Measurements from ENCODE around the gene CLDN10. TPM values are rescaled to one million over a fixed set of nuclear protein-coding genes. Genes with fewer than 3 reads are reported as not detected.

The CLDN10 gene
- total RNA-seq, 1 experiment from 2014 or later: 24.7 TPM

DNA sequence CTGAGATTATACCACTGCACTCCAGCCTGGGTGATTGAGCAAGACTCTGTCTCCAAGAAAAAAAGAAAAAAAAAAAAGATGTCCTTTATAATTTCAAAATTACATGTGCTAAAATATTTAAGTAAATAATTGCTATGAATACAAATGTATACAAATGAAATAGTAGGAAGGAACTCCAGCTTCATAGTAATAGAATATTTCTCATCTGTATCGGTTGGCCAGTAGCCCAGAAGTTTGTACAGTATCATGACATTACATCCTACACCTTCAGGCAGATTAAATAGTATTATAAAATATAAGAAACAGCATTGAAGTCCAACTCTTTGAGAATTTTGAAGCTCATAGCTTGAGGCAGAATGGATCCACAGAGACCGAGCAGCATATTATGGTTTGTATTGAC, 36.5 kb upstream of the CLDN10 start (continued):
- TF ChIP-seq IRF2 (CRISPR knock-in tag; IDR thresholded peaks at IDR 0.05; ENCODE audit: borderline replicate concordance, low read depth) (no peak), ZNF671 (CRISPR knock-in tag; IDR thresholded peaks at IDR 0.05) (no peak), NFATC4 (CRISPR knock-in tag; IDR thresholded peaks at IDR 0.05) (no peak), GRHL2 (CRISPR knock-in tag; IDR thresholded peaks at IDR 0.05; ENCODE audit: insufficient replicate concordance, severe bottlenecking) (no peak), KAT7 (CRISPR knock-in tag; IDR thresholded peaks at IDR 0.05; ENCODE audit: borderline replicate concordance) (no peak)
- TF ChIP-seq, protein P1, sequence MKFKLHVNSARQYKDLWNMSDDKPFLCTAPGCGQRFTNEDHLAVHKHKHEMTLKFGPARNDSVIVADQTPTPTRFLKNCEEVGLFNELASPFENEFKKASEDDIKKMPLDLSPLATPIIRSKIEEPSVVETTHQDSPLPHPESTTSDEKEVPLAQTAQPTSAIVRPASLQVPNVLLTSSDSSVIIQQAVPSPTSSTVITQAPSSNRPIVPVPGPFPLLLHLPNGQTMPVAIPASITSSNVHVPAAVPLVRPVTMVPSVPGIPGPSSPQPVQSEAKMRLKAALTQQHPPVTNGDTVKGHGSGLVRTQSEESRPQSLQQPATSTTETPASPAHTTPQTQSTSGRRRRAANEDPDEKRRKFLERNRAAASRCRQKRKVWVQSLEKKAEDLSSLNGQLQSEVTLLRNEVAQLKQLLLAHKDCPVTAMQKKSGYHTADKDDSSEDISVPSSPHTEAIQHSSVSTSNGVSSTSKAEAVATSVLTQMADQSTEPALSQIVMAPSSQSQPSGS (CRISPR knock-in tag; IDR thresholded peaks at IDR 0.05; ENCODE audit: borderline replicate concordance, low read depth): no peak

DNA sequence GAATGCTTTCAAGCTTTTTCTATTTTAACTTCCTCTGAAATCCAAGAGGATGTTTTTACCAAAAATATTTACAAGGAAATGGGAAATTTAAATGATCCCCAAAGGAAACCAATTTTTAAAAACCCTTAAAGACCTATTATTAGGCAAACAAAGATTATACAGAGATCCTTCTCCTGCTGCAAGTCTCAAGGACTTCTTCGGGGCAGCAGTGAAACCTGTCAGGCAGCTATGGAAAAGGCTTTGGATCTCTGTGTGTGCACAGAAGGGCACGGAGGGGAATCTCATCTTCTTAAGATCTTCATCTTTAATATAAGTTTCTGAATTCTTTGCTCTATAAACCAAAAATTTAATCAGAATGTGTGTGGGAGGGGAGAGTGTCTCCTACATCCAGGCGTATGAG, 36.0 kb upstream of the CLDN10 start:
- Mint-ChIP-seq H3K4me3 (no peak overlapping the region), H3K27me3 (ENCODE audit: low read depth) (no peaks in the 10 kb centered on the region), H3K36me3 (no peaks in the 10 kb centered on the region), H3K9me3 (no peaks in the 10 kb centered on the region), H3K4me1 (peaks cover 11% of the 10 kb centered on the region), H3K27ac (no peak overlapping the region)
- DNase-seq (ENCODE audit: low spot score) (no peak), ATAC-seq (no peak)
- ChIA-PET CTCF (no interaction called here), POLR2A (no interaction called here)
- TF ChIP-seq, protein P2, sequence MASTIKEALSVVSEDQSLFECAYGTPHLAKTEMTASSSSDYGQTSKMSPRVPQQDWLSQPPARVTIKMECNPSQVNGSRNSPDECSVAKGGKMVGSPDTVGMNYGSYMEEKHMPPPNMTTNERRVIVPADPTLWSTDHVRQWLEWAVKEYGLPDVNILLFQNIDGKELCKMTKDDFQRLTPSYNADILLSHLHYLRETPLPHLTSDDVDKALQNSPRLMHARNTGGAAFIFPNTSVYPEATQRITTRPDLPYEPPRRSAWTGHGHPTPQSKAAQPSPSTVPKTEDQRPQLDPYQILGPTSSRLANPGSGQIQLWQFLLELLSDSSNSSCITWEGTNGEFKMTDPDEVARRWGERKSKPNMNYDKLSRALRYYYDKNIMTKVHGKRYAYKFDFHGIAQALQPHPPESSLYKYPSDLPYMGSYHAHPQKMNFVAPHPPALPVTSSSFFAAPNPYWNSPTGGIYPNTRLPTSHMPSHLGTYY (CRISPR knock-in tag; IDR thresholded peaks at IDR 0.05): no peak
- TF ChIP-seq, protein P3, sequence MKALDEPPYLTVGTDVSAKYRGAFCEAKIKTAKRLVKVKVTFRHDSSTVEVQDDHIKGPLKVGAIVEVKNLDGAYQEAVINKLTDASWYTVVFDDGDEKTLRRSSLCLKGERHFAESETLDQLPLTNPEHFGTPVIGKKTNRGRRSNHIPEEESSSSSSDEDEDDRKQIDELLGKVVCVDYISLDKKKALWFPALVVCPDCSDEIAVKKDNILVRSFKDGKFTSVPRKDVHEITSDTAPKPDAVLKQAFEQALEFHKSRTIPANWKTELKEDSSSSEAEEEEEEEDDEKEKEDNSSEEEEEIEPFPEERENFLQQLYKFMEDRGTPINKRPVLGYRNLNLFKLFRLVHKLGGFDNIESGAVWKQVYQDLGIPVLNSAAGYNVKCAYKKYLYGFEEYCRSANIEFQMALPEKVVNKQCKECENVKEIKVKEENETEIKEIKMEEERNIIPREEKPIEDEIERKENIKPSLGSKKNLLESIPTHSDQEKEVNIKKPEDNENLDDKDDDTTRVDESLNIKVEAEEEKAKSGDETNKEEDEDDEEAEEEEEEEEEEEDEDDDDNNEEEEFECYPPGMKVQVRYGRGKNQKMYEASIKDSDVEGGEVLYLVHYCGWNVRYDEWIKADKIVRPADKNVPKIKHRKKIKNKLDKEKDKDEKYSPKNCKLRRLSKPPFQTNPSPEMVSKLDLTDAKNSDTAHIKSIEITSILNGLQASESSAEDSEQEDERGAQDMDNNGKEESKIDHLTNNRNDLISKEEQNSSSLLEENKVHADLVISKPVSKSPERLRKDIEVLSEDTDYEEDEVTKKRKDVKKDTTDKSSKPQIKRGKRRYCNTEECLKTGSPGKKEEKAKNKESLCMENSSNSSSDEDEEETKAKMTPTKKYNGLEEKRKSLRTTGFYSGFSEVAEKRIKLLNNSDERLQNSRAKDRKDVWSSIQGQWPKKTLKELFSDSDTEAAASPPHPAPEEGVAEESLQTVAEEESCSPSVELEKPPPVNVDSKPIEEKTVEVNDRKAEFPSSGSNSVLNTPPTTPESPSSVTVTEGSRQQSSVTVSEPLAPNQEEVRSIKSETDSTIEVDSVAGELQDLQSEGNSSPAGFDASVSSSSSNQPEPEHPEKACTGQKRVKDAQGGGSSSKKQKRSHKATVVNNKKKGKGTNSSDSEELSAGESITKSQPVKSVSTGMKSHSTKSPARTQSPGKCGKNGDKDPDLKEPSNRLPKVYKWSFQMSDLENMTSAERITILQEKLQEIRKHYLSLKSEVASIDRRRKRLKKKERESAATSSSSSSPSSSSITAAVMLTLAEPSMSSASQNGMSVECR (CRISPR knock-in tag; IDR thresholded peaks at IDR 0.05; ENCODE audit: borderline replicate concordance): no peak
- TF ChIP-seq, protein P4, sequence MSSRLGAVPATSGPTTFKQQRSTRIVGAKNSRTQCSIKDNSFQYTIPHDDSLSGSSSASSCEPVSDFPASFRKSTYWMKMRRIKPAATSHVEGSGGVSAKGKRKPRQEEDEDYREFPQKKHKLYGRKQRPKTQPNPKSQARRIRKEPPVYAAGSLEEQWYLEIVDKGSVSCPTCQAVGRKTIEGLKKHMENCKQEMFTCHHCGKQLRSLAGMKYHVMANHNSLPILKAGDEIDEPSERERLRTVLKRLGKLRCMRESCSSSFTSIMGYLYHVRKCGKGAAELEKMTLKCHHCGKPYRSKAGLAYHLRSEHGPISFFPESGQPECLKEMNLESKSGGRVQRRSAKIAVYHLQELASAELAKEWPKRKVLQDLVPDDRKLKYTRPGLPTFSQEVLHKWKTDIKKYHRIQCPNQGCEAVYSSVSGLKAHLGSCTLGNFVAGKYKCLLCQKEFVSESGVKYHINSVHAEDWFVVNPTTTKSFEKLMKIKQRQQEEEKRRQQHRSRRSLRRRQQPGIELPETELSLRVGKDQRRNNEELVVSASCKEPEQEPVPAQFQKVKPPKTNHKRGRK (CRISPR knock-in tag; IDR thresholded peaks at IDR 0.05; ENCODE audit: borderline replicate concordance): no peak
- TF ChIP-seq ATF1 (CRISPR knock-in tag; IDR thresholded peaks at IDR 0.05) (no peak), NR2C2 (CRISPR knock-in tag; IDR thresholded peaks at IDR 0.05) (no peak), TCF7 (CRISPR knock-in tag; IDR thresholded peaks at IDR 0.05; ENCODE audit: low read depth) (no peak), ZNF317 (CRISPR knock-in tag; IDR thresholded peaks at IDR 0.05; ENCODE audit: borderline replicate concordance, low read depth) (no peak), NFATC4 (CRISPR knock-in tag; IDR thresholded peaks at IDR 0.05) (no peak), TEAD4 (CRISPR knock-in tag; IDR thresholded peaks at IDR 0.05) (no peak), FOXP1 (CRISPR knock-in tag; IDR thresholded peaks at IDR 0.05; ENCODE audit: borderline replicate concordance) (no peak), JUN (CRISPR knock-in tag; IDR thresholded peaks at IDR 0.05) (no peak)
- TF ChIP-seq, protein P5, sequence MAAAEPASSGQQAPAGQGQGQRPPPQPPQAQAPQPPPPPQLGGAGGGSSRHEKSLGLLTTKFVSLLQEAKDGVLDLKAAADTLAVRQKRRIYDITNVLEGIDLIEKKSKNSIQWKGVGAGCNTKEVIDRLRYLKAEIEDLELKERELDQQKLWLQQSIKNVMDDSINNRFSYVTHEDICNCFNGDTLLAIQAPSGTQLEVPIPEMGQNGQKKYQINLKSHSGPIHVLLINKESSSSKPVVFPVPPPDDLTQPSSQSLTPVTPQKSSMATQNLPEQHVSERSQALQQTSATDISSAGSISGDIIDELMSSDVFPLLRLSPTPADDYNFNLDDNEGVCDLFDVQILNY (CRISPR knock-in tag; IDR thresholded peaks at IDR 0.05): no peak
- TF ChIP-seq, protein P6, sequence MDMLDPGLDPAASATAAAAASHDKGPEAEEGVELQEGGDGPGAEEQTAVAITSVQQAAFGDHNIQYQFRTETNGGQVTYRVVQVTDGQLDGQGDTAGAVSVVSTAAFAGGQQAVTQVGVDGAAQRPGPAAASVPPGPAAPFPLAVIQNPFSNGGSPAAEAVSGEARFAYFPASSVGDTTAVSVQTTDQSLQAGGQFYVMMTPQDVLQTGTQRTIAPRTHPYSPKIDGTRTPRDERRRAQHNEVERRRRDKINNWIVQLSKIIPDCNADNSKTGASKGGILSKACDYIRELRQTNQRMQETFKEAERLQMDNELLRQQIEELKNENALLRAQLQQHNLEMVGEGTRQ (CRISPR knock-in tag; IDR thresholded peaks at IDR 0.05): no peak
- TF ChIP-seq, protein P7, sequence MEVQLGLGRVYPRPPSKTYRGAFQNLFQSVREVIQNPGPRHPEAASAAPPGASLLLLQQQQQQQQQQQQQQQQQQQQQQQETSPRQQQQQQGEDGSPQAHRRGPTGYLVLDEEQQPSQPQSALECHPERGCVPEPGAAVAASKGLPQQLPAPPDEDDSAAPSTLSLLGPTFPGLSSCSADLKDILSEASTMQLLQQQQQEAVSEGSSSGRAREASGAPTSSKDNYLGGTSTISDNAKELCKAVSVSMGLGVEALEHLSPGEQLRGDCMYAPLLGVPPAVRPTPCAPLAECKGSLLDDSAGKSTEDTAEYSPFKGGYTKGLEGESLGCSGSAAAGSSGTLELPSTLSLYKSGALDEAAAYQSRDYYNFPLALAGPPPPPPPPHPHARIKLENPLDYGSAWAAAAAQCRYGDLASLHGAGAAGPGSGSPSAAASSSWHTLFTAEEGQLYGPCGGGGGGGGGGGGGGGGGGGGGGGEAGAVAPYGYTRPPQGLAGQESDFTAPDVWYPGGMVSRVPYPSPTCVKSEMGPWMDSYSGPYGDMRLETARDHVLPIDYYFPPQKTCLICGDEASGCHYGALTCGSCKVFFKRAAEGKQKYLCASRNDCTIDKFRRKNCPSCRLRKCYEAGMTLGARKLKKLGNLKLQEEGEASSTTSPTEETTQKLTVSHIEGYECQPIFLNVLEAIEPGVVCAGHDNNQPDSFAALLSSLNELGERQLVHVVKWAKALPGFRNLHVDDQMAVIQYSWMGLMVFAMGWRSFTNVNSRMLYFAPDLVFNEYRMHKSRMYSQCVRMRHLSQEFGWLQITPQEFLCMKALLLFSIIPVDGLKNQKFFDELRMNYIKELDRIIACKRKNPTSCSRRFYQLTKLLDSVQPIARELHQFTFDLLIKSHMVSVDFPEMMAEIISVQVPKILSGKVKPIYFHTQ (CRISPR knock-in tag; IDR thresholded peaks at IDR 0.05): no peak

All from WTC11 (cell line).